HepG2 (cell line): ENCODE results near the gene CDC42SE2. TPM values are rescaled to one million over a fixed set of nuclear protein-coding genes. Genes with fewer than 3 reads are reported as not detected.

Experiments used
- ATAC-seq: fragments of 200-7000 bp; cut with Tn5 transposase; 3 replicates; pipeline ENCODE4 v1.9.1; 2020; ENCODE audit warnings: mild to moderate bottlenecking, moderate library complexity
- BruUV-seq: library from RNA; stranded (reverse); fragments of 400-500 nt; replicated peaks from 2 replicates; lab custom pipeline; 2021; lab: Mats Ljungman, UMichigan
- CTCF ChIA-PET: fragments of 300-600 bp; formaldehyde crosslinking; extraction: SDS; loops from one replicate; lab custom pipeline; 2021; ENCODE audit warnings: low total read pairs, inconsistent platforms, low intra/inter-chr PET ratio; lab: Yijun Ruan, JAX
- POLR2A ChIA-PET: fragments of 350-600 bp; sonication (Branson Sonifier 250); formaldehyde crosslinking; loops from one replicate; lab custom pipeline; 2020; ENCODE audit warnings: antibody characterized with exemption, inconsistent platforms; lab: Yijun Ruan, JAX
- DNase-seq: peaks from one replicate; pipeline ENCODE4 v3.0.0-alpha.2; 2015; ENCODE audit warnings: low spot score
- FAIRE-seq: peaks from 3 replicates; lab custom pipeline; 2011; peaks lifted over from hg19 to GRCh38; lab: Jason Lieb, UNC
- H2AFZ ChIP-seq: one replicate; pipeline ENCODE4 v1.6.1; 2011; ENCODE audit warnings: low read length, inconsistent platforms
- H3K27ac ChIP-seq: fragments of 300-600 bp; 3 replicates; pipeline ENCODE4 v1.8.0; 2011; ENCODE audit warnings: mixed run types, mild to moderate bottlenecking, mixed read lengths, low read length, inconsistent platforms; ENCODE audit not compliant: insufficient read depth; ENCODE audit errors: extremely low read length
- H3K27me3 ChIP-seq, 2 experiments: fragments of 200-600 bp in 1 of 2; 2 replicates in 1 of 2; 3 replicates in 1 of 2; pipeline versions ENCODE4 v1.6.0 to v1.8.0; 2011; ENCODE audit warnings: low read length in 2 of 2, mild to moderate bottlenecking in 2 of 2, moderate library complexity in 2 of 2, inconsistent platforms in 1 of 2; ENCODE audit not compliant: insufficient read depth in 2 of 2, control insufficient read depth in 1 of 2
- H3K36me3 ChIP-seq, 2 experiments: fragments of 200-600 bp in 1 of 2; replicated peaks in 1 of 2; 2 replicates in 1 of 2; 3 replicates in 1 of 2; pipeline versions ENCODE4 v1.5.1 to v1.8.0; 2011; ENCODE audit warnings: low read length in 2 of 2, inconsistent platforms in 1 of 2; ENCODE audit not compliant: insufficient read depth in 2 of 2, control insufficient read depth in 1 of 2
- H3K4me1 ChIP-seq: 2 replicates; pipeline ENCODE4 v1.5.1; 2012; ENCODE audit warnings: low read length, inconsistent platforms; ENCODE audit not compliant: insufficient read depth
- H3K4me2 ChIP-seq: 2 replicates; pipeline ENCODE4 v1.6.0; 2011; ENCODE audit warnings: low read depth, low read length, inconsistent platforms
- H3K4me3 ChIP-seq, 3 experiments: fragments of 200-600 bp in 1 of 3; sonication (generic), shearing (Covaris generic) in 1 of 3; replicated peaks in 1 of 3; 2 replicates each; pipeline ENCODE4 v1.5.1; 2011 to 2016; ENCODE audit warnings: low read length in 3 of 3, inconsistent platforms in 2 of 3, low read depth in 2 of 3, mild to moderate bottlenecking in 2 of 3, control low read depth in 1 of 3, mixed read lengths in 1 of 3; ENCODE audit not compliant: insufficient read depth in 1 of 3
- H3K79me2 ChIP-seq: one replicate; pipeline ENCODE4 v1.6.1; 2011; ENCODE audit warnings: low read length, inconsistent platforms; ENCODE audit not compliant: insufficient read depth
- H3K9ac ChIP-seq: 2 replicates; pipeline ENCODE4 v1.6.0; 2011; ENCODE audit warnings: mild to moderate bottlenecking, low read depth, low read length, inconsistent platforms; ENCODE audit not compliant: insufficient read depth
- H3K9me3 ChIP-seq: 2 replicates; pipeline ENCODE4 v1.5.1; 2012; ENCODE audit warnings: mild to moderate bottlenecking, low read length
- H4K20me1 ChIP-seq: 2 replicates; pipeline ENCODE4 v1.6.0; 2011; ENCODE audit warnings: inconsistent platforms, mild to moderate bottlenecking, low read length, moderate library complexity; ENCODE audit not compliant: insufficient read depth
- ATF4 ChIP-seq, 2 experiments: fragments of 450-650 bp in 1 of 2; sonication (generic) in 1 of 2; formaldehyde crosslinking; IDR thresholded peaks; 2 replicates each; pipeline versions ENCODE4 v1.5.0 to v1.8.0; 2020 to 2022; ENCODE audit warnings: mild to moderate bottlenecking in 1 of 2, missing genetic modification reagents in 1 of 2
- ATF7-NPFF ChIP-seq: sonication (generic); formaldehyde crosslinking; IDR thresholded peaks from 2 replicates; pipeline ENCODE4 v1.8.1; 2023; ENCODE audit warnings: mild to moderate bottlenecking, low read depth, missing genetic modification reagents, moderate library complexity
- CEBPG ChIP-seq: IDR thresholded peaks from 2 replicates; pipeline ENCODE4 v1.6.1; 2016
- CHCHD3 ChIP-seq: sonication (generic); formaldehyde crosslinking; IDR thresholded peaks from 2 replicates; pipeline ENCODE4 v1.8.0; 2022; ENCODE audit warnings: mild to moderate bottlenecking, missing genetic modification reagents, moderate library complexity
- DPF2 ChIP-seq: sonication (generic); formaldehyde crosslinking; IDR thresholded peaks from 2 replicates; pipeline ENCODE4 v1.4.0; 2020; ENCODE audit warnings: mild to moderate bottlenecking, low read depth, missing genetic modification reagents, borderline replicate concordance
- KDM3A ChIP-seq: IDR thresholded peaks from 2 replicates; pipeline ENCODE4 v1.6.1; 2018; ENCODE audit warnings: low read depth, missing compliant biosample characterization
- MAFF ChIP-seq: IDR thresholded peaks from 2 replicates; pipeline ENCODE4 v1.6.1; 2011; ENCODE audit warnings: low read depth, low read length, improper control_type of control experiment
- PAX8 ChIP-seq: sonication (generic); formaldehyde crosslinking; IDR thresholded peaks from 2 replicates; pipeline ENCODE4 v1.8.0; 2022; ENCODE audit warnings: mild to moderate bottlenecking, missing genetic modification reagents, borderline replicate concordance
- PLRG1 ChIP-seq: fragments of 450-650 bp; conservative IDR thresholded peaks from 2 replicates; pipeline ENCODE4 v1.6.1; 2016
- POGZ ChIP-seq: sonication (generic); formaldehyde crosslinking; IDR thresholded peaks from 2 replicates; pipeline ENCODE4 v1.4.0; 2020; ENCODE audit warnings: mild to moderate bottlenecking, missing genetic modification reagents
- REPIN1 ChIP-seq: sonication (generic); formaldehyde crosslinking; IDR thresholded peaks from 2 replicates; pipeline ENCODE4 v1.8.0; 2022; ENCODE audit warnings: missing genetic modification reagents, low read depth, mild to moderate bottlenecking, borderline replicate concordance
- SATB2 ChIP-seq: sonication (generic); formaldehyde crosslinking; IDR thresholded peaks from 2 replicates; pipeline ENCODE4 v1.5.0; 2020; ENCODE audit warnings: missing genetic modification reagents
- SIN3B ChIP-seq: fragments of 150-350 bp; IDR thresholded peaks from 2 replicates; pipeline ENCODE4 v1.6.1; 2014; ENCODE audit warnings: low read length
- WIZ ChIP-seq: sonication (generic); formaldehyde crosslinking; IDR thresholded peaks from 2 replicates; pipeline ENCODE4 v1.5.1; 2020; ENCODE audit warnings: mild to moderate bottlenecking, missing genetic modification reagents
- ZBTB21 ChIP-seq: sonication (generic); formaldehyde crosslinking; IDR thresholded peaks from 2 replicates; pipeline ENCODE4 v1.4.0; 2020; ENCODE audit warnings: missing genetic modification reagents
- ZFX ChIP-seq: sonication (generic); formaldehyde crosslinking; IDR thresholded peaks from 2 replicates; pipeline ENCODE4 v1.4.0; 2020; ENCODE audit warnings: mild to moderate bottlenecking, low read depth, missing genetic modification reagents, moderate library complexity
- ZNF3 ChIP-seq: IDR thresholded peaks from 2 replicates; pipeline ENCODE4 v1.7.0; 2017; ENCODE audit warnings: inconsistent platforms
- ZSCAN9 ChIP-seq: IDR thresholded peaks from 2 replicates; pipeline ENCODE4 v1.6.1; 2016; ENCODE audit warnings: borderline replicate concordance
- WGBS: methylation state at CpG from one replicate; pipeline ENCODE4 v1.1.6; 2017; ENCODE audit warnings: low lambda C conversion rate; 5-methylcytosine and 5-hydroxymethylcytosine counted together
- in situ Hi-C: cut with HindIII; loops from 2 replicates; pipeline ENCODE4 v1.10.0; 2017; ENCODE audit warnings: low pct_unique_long_range_greater_than_20kb; ENCODE audit not compliant: extremely low pct_ligation_motif_present
- intact Hi-C: fragments of 100-400 bp; cut with micrococcal nuclease; formaldehyde crosslinking; loops from one replicate; pipeline ENCODE4 v1.10.0; 2022; ENCODE audit not compliant: unreplicated experiment
- polyA plus RNA-seq, 8 experiments: library from polyadenylated mRNA; depleted of rRNA in 3 of 8; stranded (reverse) in 7 of 8; unstranded in 1 of 8; fragments of >200 nt; fragmentation: Illumina TruSeq in 4 of 8; extraction: Trizol in 4 of 8; gene quantifications; 2 replicates each; pipeline versions ENCODE4 v1.2.1 to v1.2.3, GENCODE V29; 2011 to 2016; ENCODE audit warnings: low read depth in 4 of 8, missing spikeins in 1 of 8, mixed read lengths in 1 of 8; ENCODE audit not compliant: insufficient read depth in 1 of 8
- total RNA-seq, 5 experiments: library from RNA; depleted of rRNA; stranded (reverse); fragments of >200 nt; fragmentation: Illumina TruSeq; extraction: Trizol; gene quantifications; 2 replicates each; pipeline ENCODE4 v1.2.3, GENCODE V29; 2016; ENCODE audit warnings: low read depth in 1 of 5

Gene CDC42SE2
- total and polyA plus RNA-seq, 2 of the 13 experiments (the other 11 are each of a cell fraction or from before 2014, with no cell fraction given) = 19.6 to 25.0 TPM

GRCh38 chr5:131377785-131378325 lies 114.0 kb downstream of the CDC42SE2 start:
- H3K27me3 ChIP-seq = no peaks in the 10 kb centered on the region
- H3K4me1 ChIP-seq = peaks cover 74% of the 10 kb centered on the region
- peak overlapping the region; percentile 88 for H3K27ac ChIP-seq
- POLR2A ChIA-PET = interaction anchor here (0.8 kb wide), 1 partner anchor 215 kb away, joined by 3 read pairs; no protein-coding TSS in a partner anchor
- DNase-seq = no peak
- no peak overlapping the region for H3K9ac ChIP-seq
- H3K4me2 ChIP-seq = no peak overlapping the region
- CTCF ChIA-PET = no interaction called here
- no peak for ATAC-seq
- peak; percentile 69; the same call in 1 of the 2 replicates for TF ChIP-seq ZNF3 (CRISPR knock-in tag)
- TF ChIP-seq ATF7-NPFF = no peak
- TF ChIP-seq DPF2 (CRISPR knock-in tag) = no peak
- peaks cover 23% of the 10 kb centered on the region for H3K79me2 ChIP-seq
- FAIRE-seq = no peak
- intact Hi-C loops = loop anchor here (1.0 kb wide), 1 partner anchor 113 kb away; no protein-coding TSS in a partner anchor
- in situ Hi-C loops = loop anchor here (25.0 kb wide), 1 partner anchor 491 kb away; no protein-coding TSS in a partner anchor
- no peaks in the 10 kb centered on the region for H3K9me3 ChIP-seq
- WGBS = 72% methylated on average over 2 of the region's 2 CpGs
- no peaks in the 10 kb centered on the region for H4K20me1 ChIP-seq
- no peak overlapping the region for H3K4me3 ChIP-seq
- H3K36me3 ChIP-seq = no peaks in the 10 kb centered on the region
- H2AFZ ChIP-seq = no peak overlapping the region
- BruUV-seq = no TSS peak

- H2AFZ ChIP-seq = no peak overlapping the region
- H3K4me2 ChIP-seq = peak overlapping the region; percentile 57
- FAIRE-seq = no peak
- intact Hi-C loops (loop anchor here (1.0 kb wide), 1 partner anchor 114 kb away; no protein-coding TSS in a partner anchor), in situ Hi-C loops (loop anchor here (25.0 kb wide), 1 partner anchor 492 kb away; no protein-coding TSS in a partner anchor)
- ChIA-PET CTCF (no interaction called here), POLR2A (interaction anchor here (1.7 kb wide), 1 partner anchor 66 kb away, joined by 5 read pairs; no protein-coding TSS in a partner anchor)
- H3K9me3 ChIP-seq = no peaks in the 10 kb centered on the region
- H3K27me3 ChIP-seq = no peaks in the 10 kb centered on the region
- peak; percentile 26 for DNase-seq
- H3K4me1 ChIP-seq = peaks cover 74% of the 10 kb centered on the region
- H3K4me3 ChIP-seq = peak overlapping the region in 1 of 3 experiments; percentile 32; a peak in 1 of 6 replicates
- ATAC-seq = peak; percentile 14; the same call in 2 of the 3 replicates
- H4K20me1 ChIP-seq = no peaks in the 10 kb centered on the region
- H3K9ac ChIP-seq = peak overlapping the region; percentile 66
- BruUV-seq = no TSS peak
- peaks cover 25% of the 10 kb centered on the region for H3K79me2 ChIP-seq
- peak overlapping the region; percentile 88 for H3K27ac ChIP-seq
- H3K36me3 ChIP-seq = no peaks in the 10 kb centered on the region
- TF ChIP-seq SATB2 (CRISPR knock-in tag) = no peak
- TF ChIP-seq PLRG1 = no peak
- no peak for TF ChIP-seq SIN3B
- TF ChIP-seq CHCHD3 = no peak
- 0 out of 2 replicates have a peak, but pooled peaks have one; percentile 7 for TF ChIP-seq ZSCAN9 (CRISPR knock-in tag)
- TF ChIP-seq PAX8 (CRISPR knock-in tag) = no peak
- TF ChIP-seq POGZ (CRISPR knock-in tag) = no peak
- peak in 1 of 2 experiments; percentile 41; a peak in 1 of 4 replicates for TF ChIP-seq ATF4 (CRISPR knock-in tag; IDR thresholded peaks at IDR 0.05)
- no peak for TF ChIP-seq REPIN1 (CRISPR knock-in tag)
- 0 out of 2 replicates have a peak, but pooled peaks have one; percentile 21 for TF ChIP-seq CEBPG (CRISPR knock-in tag)
- 0 out of 2 replicates have a peak, but pooled peaks have one; percentile 33 for TF ChIP-seq ZFX (CRISPR knock-in tag)
- no peak for TF ChIP-seq ZBTB21 (CRISPR knock-in tag)
- TF ChIP-seq MAFF = 0 out of 2 replicates have a peak, but pooled peaks have one; percentile 2
- no peak for TF ChIP-seq WIZ
- no peak for TF ChIP-seq KDM3A
Observed at GRCh38 chr5:131378721-131379541, 115.1 kb downstream of the CDC42SE2 start.
